GM21528 (cell line): ENCODE measurements around the gene KCNQ5.
A peak's percentile ranks its signal among the peaks of the same experiment; 100 is the strongest.
"Not testable (repeated sequence)": the region's sequence is repeated elsewhere in the genome, so short reads cannot be mapped to it uniquely, and the experiment has no call there.

ENCODE experiments used
- ATAC-seq: cut with Tn5 transposase; IDR thresholded peaks from one replicate; pipeline ENCODE4 v1.9.1; 2021; ENCODE audit warnings: mild to moderate bottlenecking, moderate library complexity; ENCODE audit not compliant: unreplicated experiment, low FRiP score

KCNQ5 gene

DNA sequence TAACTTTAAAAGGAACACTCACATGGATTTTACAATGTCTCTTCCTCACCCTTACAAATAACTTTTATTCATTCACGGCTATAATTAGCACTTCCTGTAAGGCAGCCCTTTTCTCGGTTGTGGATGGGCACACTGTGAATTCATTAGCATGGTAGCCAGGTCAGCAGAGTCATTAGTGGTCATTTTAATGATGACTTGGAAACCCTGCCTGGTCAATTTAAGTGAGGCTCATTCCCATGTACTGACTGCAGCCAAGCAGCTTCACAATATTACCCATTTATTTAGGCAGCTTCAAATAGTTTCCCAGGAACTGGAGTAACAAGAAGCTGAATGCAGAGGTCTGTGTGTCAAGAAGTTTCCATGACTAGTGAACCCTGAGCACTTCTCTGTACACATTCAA, 354.6 kb downstream of the KCNQ5 start:
- no peak for ATAC-seq

DNA sequence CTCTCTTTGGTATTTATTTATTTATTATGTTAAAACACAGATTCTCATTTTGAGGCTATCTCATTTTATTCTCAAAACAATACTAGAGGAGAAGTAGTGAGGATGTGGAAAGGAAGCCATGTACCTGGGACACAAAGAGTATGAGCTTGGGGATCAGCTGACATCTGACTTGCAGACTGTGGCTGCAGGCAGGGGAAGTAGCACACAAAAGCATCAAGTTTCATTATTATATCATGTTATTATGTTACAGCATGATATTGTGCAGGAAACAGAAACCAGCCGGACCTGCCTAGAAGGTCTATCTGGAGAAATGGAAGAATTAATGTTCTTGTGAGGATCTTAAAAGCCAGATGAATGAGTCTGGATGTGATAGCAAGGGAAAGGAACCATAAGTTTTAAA, 355.2 kb downstream of the KCNQ5 start:
- peak; percentile 93 for ATAC-seq

DNA sequence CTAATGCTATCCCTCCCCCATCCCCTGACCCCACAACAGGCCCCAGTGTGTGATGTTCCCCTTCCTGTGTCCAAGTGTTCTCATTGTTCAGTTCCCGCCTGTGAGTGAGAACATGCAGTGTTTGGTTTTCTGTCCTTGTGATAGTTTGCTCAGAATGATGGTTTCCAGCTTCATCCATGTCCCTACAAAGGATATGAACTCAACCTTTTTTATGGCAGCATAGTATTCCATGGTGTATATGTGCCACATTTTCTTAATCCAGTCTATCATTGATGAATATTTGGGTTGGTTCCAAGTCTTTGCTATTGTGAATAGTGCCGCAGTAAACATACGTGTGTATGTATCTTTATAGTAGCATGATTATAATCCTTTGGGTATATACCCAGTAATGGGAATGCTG, 356.9 kb downstream of the KCNQ5 start:
- not testable (repeated sequence) for ATAC-seq

DNA sequence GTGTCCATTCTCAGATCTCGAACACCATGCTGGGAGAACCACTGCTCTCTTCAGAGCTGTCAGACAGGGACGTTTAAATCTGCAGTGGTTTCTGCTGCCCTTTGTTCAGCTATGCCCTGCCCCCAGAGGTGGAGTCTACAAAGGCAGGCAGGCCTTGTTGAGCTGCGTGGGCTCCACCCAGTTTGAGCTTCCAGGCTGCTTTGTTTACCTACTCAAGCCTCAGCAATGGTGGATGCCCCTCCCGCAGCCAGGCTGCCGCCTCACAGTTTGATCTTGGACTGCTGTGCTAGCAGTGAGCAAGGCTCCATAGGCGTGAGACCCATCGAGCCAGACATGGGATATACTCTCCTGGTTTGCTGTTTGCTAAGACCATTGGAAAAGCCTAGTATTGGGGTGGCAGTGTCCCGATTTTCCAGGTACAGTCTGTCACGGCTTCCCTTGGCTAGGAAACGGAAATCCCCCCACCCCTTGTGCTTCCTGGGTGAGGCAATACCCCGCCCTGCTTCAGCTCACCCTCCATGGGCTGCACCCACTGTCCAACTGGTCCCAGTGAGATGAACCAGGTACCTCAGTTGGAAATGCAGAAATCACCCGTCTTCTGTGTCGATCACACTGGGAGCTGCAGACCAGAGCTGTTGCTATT, 362.4 kb downstream of the KCNQ5 start:
- ATAC-seq, result not testable (repeated sequence)

DNA sequence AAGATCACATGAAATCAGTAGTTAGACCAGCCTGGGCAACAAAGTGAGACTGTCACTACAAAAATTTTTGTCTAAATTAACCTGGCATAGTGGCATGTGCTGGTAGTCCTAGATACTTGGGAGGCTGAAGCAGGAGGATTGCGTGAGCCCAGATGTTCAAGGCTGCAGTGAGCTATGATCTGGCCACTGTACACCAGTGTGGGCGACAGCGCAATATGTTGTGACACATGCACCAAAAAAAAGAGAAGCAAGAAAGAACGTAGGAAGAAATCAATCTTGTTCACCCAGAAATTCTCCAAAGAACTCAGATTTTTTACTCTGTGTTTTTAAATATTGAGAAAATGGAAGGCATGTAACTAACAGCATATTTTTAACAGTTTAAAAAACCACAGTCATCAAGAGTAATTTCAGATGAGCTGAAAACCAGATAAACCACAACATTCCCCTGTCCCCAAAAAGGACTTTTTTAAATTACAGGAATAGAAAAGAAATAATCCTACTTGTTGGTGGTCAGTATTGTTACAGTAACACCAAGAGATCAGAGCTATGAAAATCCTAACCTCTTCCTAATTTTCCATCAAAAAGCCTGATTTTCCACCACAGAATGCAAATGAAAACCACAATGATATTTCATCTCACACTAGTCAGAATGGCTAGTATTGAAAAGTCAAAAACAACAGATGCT, 363.3 kb downstream of the KCNQ5 start:
- ATAC-seq, result no peak

DNA sequence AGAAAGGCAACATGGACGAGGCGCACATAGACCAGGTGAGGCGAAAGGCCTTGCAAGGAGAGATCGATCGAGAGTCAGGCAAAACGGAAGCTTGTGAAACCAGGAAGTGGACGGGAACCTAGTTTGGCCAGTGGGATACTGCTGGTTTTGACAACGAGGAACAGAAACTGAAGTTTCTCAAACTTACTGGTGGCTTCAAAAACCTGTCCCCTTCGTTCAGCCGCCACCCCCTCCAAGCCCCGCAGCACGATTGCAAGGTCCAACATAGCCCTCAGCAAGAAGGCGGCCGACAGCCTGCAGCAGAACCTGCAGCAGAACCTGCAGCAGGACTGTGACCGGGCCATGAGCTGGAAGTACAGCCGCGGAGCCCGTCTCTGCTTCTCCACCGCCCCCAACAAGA, 365.4 kb downstream of the KCNQ5 start:
- ATAC-seq, result no peak

DNA sequence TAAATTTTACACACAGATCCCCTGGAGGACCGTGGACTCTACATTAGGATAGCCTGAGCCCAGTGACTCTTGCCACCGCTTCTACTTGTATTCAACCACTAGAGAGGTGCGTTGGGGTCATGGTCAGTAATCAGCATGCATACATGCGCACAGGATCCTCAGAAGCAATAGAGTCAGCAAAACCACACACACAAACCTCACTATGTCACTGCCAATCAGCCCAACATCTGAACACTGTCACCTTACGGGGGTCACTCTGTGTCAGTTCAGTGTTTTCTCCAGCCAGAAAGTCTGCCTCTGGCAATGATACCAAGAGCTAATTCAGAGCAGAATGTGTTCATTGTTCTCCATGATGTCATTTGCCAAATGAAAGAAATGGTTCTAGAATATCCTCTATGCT, 378.1 kb downstream of the KCNQ5 start:
- ATAC-seq, result no peak

DNA sequence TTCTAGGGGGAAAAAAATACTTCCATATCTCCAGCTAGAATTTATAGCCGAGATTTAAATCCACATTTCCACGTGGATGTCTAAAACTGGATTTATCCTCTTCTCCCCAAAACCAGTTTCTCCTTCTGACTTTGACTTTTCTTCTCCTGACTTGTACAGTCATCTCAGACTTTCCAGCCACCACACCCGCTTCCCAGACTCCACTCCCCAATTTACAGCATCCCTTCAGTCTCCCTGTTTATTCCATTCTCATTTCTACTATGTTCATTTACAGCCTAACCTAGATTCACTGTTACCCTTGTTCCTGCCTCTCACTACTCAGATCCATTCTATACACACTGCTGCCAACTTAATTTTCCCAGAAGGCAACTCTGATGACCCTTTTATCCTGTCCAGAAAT, 378.6 kb downstream of the KCNQ5 start:
- no peak for ATAC-seq

DNA sequence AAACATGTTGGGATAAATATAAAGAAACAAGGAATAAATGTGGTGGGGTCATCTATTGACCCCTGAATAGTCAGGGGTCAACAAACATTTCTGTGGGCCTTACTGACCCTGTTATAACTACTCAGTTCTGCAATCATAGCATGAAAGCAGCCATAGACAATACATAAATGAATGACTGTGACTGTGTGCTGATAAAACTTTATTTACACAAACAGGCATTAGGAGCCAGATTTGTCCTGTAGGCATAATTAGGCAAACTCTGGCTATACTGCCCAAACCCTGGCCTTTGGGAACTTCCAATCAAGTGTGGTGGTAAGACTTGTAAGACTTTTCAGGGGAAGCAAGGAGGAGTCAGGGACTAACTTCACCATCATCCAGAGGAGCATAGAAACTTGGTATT, 380.7 kb downstream of the KCNQ5 start:
- ATAC-seq, result no peak

DNA sequence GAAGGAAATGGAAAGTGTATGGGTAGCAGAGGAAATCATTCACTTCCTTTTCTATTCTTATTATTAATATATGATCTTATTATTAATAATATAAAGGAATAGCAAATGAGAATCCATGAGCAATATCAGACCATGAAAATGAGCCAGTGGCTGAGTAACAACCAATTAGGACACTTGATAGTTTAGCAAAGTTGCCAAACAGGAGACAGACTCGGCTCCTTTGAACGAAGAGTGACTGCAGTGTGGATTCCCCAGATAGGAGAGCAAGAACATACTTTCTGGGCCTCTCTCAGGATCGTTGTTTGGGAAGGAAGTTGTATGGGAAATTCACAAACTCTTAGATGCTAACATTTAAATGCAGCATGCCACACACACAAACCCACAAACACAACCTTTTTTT, 381.4 kb downstream of the KCNQ5 start:
- ATAC-seq, result no peak

DNA sequence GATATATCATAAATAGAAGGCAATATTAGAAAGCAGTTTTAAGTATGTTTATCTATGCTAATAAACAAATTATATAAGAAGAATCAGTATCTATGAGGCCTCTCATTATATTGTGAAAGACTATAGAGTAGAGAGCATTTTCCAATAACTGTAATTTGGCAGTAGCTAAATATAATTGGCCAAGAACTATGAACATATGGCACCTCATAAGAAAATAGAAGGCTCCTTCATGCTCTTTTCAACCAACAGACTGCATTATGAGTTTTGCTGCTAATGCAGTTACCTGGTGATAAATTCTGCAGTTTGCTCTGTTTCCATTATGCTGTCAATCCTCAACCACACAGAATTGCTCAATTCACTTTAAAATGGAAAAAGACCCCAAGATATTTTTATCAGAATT, 382.4 kb downstream of the KCNQ5 start:
- ATAC-seq, result no peak

DNA sequence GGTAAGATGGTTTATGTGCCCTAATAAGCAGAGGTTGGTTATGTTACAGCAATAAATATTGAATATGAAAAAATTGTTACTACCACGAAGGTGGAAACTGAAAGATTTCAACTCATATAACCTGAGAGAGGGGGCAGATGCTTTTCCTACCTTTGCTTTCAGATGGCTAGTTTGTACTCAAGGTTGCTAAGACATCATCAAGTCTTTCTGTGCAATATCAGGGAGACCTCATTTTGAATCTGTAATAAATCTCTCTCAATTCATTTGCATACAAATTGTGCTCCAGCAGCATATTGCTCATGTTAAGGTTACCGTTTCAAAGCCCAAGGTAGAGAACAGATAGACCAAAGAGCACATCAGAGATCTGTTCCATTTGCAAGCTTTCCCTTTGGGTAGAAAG, 383.0 kb downstream of the KCNQ5 start:
- ATAC-seq, result no peak

DNA sequence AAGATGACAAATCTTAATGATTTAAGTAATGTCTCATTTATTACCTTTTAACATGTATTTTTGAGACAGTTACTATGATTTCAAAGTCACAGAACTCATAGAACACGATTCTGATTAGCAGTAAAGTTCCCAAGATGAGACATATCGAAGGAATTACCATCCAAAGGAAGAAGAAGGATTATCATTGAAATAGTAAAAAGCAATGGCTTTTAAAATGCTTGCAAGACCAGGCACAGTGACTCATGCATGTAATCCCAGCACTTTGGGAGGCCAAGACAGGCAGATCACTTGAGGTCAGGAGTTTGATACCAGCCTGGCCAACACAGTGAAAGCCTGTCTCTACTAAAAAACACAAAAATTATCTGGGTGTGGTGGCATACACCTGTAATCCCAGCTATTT, 384.3 kb downstream of the KCNQ5 start:
- no peak for ATAC-seq

DNA sequence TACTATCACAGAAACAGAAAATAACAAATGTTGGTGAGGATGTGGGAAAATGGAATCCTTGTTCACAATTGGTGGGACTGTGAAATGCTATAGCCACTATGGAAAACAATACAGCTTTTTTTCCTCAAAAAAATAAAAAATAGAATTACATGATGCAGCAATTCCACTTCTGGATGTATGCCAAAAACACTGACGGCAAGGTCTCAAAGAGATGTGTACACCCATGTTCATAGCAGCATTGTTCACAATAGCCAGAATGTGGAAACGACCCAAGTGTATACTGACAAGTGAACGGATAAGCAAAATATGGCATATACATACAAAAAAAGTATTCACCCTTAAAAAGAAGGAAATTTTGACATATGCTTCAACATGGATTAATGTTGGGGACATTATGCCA, 390.1 kb downstream of the KCNQ5 start:
- ATAC-seq, result no peak

DNA sequence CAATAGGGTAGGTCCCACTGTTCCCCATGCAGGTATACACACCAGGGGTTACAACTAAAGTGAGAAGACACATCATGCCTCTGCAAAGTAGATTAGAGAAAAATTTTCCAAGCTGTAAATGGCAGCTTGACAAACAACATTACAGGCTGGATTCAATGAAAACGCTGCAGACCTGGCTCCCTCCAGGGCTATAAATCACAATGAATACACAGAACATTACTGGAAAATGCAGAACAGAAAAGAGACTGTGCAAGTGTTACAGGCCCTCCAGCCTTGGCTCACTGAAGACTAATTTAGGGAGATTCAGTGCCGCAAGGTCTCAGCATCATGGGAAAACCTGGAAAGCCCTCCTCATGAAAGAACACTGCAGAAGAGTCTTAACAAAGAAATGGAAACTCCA, 395.6 kb downstream of the KCNQ5 start:
- no peak for ATAC-seq

DNA sequence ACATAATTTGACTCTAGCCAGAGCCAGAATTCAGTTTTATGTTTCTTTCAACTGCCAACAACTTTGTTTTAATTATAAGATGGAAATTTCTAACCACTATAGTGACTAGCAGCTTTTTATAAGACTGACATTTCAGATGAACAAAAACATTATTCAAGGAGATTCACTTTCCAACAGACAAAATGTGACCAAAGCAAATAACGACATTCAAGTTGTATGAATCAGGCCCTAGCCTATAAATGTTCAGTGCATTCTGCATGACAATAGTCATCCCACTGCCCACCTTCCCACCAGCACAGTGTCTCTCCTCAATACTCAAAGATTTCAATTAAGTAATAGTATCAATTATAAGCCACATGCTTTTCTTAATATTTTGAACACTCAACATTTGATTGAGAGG, 402.7 kb downstream of the KCNQ5 start:
- ATAC-seq, result no peak

DNA sequence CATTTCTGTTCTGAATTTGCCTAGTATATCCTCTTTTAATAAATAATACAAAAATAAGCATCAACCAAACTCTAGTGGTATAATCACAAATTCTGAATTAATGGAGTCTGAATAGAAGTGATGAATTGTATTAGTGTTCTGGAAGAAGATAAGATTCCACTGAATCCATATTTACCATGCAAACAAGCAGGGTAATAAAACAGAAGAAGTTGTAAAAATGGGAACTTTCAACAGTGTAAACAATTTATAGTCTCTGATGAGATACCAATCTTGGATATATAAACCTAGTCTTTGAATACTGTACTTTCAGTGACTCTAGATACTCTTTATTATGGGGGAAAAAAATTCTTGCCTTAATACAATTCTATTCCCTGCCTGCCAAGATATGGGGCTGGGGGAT, 405.8 kb downstream of the KCNQ5 start:
- ATAC-seq, result no peak

DNA sequence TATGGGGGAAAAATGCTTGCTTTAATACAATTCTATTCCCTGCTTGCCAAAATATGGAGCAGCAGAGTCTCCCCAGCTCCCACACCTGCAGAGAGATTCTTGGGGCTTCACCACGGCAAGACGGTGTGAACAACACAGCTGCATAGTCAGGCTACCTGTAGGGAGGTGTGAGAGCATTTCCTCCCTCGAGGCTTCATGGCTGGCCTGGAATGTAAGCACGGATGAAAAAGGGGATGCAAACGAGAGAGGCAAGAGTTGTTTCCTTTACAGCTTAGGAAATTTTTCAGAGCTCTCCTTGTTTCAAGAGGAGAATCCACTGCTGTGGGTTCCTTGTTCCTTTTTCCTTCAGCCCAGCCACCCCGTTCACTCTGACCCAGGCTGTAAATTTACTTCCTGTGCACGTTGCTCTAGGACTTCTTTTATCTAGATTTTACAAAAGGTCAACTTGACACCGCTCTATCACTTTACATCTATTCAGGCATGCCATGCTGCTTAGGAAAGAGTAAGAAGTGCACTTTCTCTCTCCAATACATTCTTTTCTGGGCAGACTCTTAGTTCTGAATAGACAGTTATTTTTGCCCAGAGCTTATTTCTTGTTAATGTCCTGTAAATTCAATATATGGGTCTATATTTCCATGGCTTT, 406.4 kb downstream of the KCNQ5 start:
- no peak for ATAC-seq

DNA sequence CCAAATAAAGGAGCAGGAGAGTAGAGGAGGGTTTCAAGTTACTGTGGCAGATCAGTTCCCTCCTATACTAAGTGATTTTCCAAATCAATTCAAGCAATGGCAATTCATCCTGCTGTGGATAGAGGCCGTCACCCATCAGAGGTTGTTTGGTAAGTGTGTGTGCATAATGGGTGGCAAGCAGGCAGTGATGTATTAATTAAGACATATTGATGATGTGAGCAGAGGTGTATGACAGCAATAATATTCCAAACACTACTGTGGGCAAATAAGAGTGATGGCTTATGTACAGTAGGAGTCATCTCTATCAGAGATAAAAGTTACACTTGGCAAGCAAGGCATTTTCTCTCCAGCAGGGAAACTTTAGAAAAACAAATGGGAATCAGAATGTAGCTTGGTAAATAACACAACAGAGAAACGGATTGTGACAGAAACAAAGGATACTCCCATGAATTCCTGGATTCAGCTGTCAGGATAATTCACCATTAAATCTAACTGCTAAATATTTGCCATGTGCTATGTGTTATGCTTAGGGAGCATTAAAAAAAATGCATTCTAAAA, 407.1 kb downstream of the KCNQ5 start:
- ATAC-seq, result no peak

DNA sequence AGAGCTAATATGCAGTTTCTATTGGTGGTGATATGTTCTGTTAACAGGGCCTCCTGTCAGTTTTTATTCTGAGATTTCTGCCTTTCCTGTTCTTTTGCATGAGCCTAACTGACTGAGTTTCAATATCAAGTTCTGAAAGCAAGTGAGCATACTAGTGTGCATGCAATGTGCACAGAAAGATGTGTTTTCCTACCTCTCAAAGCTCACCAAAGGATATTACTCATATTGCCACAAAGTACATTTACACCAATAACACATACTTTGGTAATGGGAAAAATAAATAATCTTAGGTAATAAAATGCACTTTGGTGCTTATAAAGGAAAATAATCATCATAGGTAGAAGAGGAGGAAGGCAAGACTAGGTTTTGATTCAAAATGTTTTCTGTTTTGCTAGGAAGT, 408.4 kb downstream of the KCNQ5 start:
- no peak for ATAC-seq

DNA sequence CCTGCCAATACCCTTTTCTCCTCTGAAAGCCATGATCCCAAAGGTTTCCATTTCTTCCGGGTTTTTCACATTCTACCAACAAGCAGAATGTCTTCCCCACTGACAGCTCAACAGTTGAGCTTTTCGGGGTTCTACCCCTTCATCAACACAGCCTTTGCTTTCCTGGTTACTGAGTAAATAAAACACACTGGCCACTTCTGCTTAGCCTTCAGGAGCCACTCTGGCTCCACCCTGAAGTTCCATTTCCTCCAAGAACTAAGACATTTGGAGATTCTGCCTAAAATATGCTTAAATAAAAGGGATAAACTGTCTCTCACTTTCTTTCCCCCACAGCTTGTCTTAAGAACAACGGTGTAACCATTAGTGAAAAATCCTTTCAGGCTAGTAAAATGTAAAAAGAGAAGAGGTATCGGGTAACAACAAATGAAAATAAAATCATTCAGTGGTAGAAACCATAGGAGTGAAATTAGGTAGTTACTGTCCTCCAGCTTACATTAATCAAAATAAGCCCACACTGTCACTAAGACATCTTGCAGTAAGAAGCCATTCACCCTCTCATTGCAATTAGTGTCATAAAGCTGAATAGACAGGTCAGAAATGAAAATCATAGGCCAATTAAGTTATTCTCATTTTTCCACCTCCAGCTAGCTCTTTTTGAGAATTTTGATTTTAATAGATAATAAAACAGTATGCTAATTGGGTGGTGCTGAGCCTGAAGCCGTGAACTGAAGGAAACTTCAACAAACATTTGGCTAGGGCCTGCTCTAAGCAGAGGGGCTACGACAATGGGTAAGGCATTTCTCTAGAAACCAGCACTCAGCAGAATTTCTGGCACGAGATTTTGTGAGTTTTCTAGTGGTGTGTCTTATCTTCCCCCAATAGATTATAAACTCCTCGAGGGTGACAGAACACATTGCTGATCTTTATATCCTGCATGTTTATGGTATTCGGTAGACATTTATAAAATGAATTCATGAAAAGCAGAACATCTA, 409.2 kb downstream of the KCNQ5 start:
- no peak for ATAC-seq
